ENCODE data around the gene SPDYE8.
"Not testable (repeated sequence)": the region's sequence is repeated elsewhere in the genome, so short reads cannot be mapped to it uniquely, and the experiment has no call there.

Gene SPDYE8

GRCh38 chr7:73029666-73030065 lies at the start of gene SPDYE8:
SPDYE8 (minus strand) TSS chr7:73029766; CDS start chr7:73027966, 1,800 bp downstream.
- not testable (repeated sequence) for DNase-seq

DNA sequence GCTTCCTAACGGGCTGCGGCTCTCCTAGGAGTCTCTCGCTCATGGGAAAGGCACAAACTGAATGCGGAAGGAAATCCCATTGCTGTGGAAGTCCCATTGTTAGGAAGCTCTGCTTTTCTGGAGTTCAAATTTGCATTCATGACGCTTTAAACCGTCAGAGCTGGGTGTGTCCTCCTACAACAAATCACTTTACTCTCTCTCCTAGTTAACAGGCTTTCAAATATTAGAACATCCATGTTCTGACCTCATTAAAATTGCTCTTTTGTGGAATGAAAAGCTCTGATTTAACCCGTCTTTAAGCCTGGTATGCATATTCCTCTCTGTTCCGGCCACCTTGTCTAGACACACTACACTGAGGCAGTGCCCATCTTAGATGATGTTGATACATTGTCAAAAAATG lies 28.2 kb upstream of the SPDYE8 start, which contains the start of gene SPDYE11:
Gene SPDYE11 (minus strand): TSS at position 101 of the 400 bp plus-strand sequence. CDS start 1,800 bp downstream, outside the sequence.
- DNase-seq = not testable (repeated sequence)

- DNase-seq = not testable (repeated sequence)
These were observed 23.1 kb downstream of the SPDYE8 start for GRCh38 chr7:73006491-73006890.

- DNase-seq = not testable (repeated sequence)
These were observed 23.7 kb downstream of the SPDYE8 start for GRCh38 chr7:73005693-73006447.

GRCh38 chr7:73005356-73005692 lies 24.2 kb downstream of the SPDYE8 start:
- not testable (repeated sequence) for DNase-seq

DNA sequence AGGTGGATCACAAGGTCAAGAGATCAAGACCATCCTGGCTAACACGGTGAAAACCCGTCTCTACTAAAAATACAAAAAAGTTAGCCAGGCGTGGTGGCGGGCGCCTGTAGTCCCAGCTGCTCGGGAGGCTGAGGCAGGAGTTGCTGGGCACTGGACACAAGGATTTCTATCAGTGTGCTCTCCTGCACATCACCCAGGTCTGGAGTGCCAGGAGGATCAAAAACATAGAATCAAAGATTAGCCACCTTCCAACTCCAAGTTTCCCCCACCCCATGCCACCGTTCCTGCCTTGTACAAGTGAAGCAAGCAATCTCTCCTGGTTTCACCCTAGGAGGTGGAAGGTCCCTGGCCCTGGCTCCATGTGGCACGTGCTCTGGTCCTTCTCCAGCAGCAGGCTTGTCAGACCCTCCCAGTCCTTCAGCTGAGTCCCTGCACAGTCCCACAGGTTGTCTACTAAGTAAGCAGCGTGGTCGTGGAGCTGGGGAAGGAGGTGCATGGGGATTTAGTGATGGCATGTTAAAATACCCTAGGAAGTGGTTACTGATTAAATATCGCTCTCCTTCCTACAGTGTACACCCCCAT lies 31.6 kb downstream of the SPDYE8 start:
- not testable (repeated sequence) for DNase-seq

GRCh38 chr7:72997447-72997846 lies 32.1 kb downstream of the SPDYE8 start:
- not testable (repeated sequence) for DNase-seq

DNA sequence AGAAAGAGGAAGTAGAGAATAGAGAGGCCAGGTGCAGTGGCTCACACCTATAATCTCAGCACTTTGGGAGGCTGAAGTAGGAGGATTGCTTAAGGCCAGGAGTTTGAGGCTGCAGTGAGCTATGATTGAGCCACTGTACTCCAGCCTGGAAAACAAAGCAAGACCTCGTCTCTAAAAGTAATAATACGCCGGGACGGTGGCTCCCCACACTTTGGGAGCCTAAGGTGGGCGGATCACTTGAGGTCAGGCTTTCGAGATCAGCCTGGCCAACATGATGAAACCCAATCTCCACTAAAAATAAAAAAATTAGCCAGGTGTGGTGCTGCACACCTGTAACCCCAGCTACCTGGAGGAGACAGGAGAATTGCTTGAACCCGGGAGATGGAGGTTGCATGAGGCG lies 34.1 kb downstream of the SPDYE8 start:
- not testable (repeated sequence) for DNase-seq

GRCh38 chr7:72990146-72990913 lies 39.2 kb downstream of the SPDYE8 start:
- not testable (repeated sequence) for DNase-seq

DNA sequence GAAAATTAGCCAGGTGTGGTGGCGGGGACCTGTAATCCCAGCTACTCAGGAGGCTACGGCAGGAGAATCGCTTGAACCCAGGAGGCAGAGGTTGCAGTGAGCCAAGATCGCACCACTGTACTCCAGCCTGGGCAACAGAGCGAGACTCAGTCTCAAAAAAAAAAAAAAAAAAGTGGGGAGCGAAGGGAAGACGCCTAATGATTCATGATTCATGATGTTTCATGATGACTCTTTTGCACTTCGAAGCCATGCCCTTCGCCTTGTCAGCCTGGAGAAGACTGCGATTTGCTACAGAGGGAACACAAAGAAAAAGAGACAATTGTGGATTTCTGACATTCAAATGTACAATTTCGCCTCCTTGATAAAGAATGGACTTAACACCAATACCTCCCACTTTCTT lies 47.5 kb downstream of the SPDYE8 start:
- not testable (repeated sequence) for DNase-seq

DNA sequence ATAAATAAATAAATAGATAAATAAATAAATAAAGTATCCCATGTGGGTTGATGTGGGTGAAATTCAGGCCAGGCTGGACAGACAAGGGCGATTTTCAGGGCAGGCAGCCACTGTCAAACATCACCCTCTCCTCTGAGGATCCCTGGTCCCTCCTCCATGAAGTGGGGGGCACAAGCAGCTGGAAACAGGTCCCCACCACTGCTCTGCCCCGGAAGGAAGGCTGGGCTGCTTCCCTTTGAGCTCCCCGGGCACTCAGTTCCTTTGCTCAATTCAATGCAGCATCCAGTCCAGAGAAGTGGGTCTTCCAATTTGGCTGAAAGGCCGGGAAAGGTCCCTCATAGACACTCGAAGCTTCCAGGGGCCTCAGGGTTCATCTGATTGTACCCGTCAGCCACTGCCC lies 49.2 kb downstream of the SPDYE8 start:
- not testable (repeated sequence) for DNase-seq

DNA sequence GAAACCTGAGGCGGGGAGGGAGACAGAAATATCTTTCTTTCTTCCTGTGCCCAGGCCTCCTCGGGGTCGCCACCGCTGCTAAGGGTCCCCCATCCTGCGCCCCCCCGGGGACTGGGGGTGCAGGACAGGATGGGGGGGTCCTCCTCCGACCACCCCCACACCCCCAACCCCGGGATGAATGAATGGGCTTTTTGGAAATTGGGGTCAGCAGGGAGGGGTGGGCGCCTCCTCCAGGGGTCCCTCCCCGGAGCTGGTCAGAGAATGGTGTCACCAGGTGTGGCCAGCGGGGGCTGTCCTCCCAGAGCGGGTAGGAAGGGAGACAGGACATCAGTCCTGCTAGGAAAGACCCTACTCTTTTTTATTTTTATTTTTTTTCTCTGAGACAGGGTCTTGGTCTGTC lies 53.1 kb downstream of the SPDYE8 start:
- DNase-seq = not testable (repeated sequence)

- not testable (repeated sequence) for DNase-seq
These were observed 53.8 kb downstream of the SPDYE8 start for GRCh38 chr7:72975656-72976286.

DNA sequence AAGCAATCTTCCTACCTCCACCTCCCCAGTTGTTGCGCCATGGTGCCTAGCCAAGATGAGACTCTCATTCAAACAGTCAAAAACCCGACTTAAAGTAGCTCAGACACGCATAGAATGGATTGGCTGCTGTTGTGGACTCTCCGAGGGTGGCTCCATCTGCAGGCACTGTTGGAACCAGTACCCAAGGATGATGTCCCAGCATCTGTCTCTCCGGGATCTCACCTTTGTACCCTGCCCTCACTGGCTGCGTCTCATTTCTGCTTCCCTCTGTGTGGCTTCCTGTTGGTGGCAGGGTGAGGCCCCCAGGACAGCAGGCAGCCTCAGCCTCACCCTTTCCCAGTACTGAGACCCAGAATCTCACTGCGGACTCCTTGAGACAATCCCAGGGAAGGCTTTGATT lies 54.8 kb downstream of the SPDYE8 start:
- not testable (repeated sequence) for DNase-seq

DNA sequence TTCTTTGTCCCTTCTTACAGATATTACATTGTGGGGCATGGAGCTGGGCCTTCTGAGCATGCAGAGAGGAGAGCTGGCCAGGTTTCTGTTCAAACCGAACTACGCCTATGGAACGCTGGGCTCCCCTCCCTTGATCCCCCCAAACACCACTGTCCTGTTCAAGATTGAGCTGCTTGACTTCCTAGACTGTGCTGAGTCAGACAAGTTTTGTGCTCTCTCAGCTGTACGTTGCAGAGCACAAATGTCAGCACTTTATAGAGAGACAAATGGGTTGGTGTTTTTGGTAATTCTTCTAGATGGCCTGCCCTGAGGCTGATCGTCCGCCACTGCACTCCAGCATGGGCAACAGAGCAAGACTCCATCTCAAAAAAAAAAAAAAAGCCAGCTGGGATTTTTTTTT lies 58.1 kb downstream of the SPDYE8 start:
- not testable (repeated sequence) for DNase-seq
